A204.1 (cell line): ENCODE results near the gene DIAPH3.

Experiments
- FAIRE-seq: peaks from 2 replicates; lab custom pipeline; 2012; peaks lifted over from hg19 to GRCh38; lab: Jason Lieb, UNC

The DIAPH3 gene

GRCh38 chr13:59861676-59862075, 302.1 kb downstream of the DIAPH3 start:
- FAIRE-seq = no peak

GRCh38 chr13:59856281-59856810, 307.4 kb downstream of the DIAPH3 start:
- FAIRE-seq = no peak

- FAIRE-seq = no peak
Measured at GRCh38 chr13:59846845-59847620, 316.7 kb downstream of the DIAPH3 start.

- no peak for FAIRE-seq
Measured at GRCh38 chr13:59843040-59843439, 320.7 kb downstream of the DIAPH3 start.

GRCh38 chr13:59842507-59842906, 321.2 kb downstream of the DIAPH3 start:
- no peak for FAIRE-seq

GRCh38 chr13:59839186-59839585, 324.5 kb downstream of the DIAPH3 start:
- no peak for FAIRE-seq

GRCh38 chr13:59837101-59837500, 326.6 kb downstream of the DIAPH3 start:
- FAIRE-seq = no peak

- FAIRE-seq = no peak
Measured at GRCh38 chr13:59835569-59835968, 328.2 kb downstream of the DIAPH3 start.

GRCh38 chr13:59834801-59835200, 328.9 kb downstream of the DIAPH3 start:
- no peak for FAIRE-seq

- FAIRE-seq = no peak
Measured at GRCh38 chr13:59829690-59830089, 334.0 kb downstream of the DIAPH3 start.

GRCh38 chr13:59823486-59823885, 340.2 kb downstream of the DIAPH3 start:
- no peak for FAIRE-seq

GRCh38 chr13:59809564-59809963, 354.2 kb downstream of the DIAPH3 start:
- no peak for FAIRE-seq

GRCh38 chr13:59806801-59807200, 356.9 kb downstream of the DIAPH3 start:
- peak; percentile 90 for FAIRE-seq

- FAIRE-seq = no peak
Measured at GRCh38 chr13:59801107-59801880, 362.4 kb downstream of the DIAPH3 start.

- no peak for FAIRE-seq
Measured at GRCh38 chr13:59793107-59793506, 370.6 kb downstream of the DIAPH3 start.

GRCh38 chr13:59790626-59791025, 373.1 kb downstream of the DIAPH3 start:
- no peak for FAIRE-seq

GRCh38 chr13:59789558-59789957, 374.2 kb downstream of the DIAPH3 start:
- FAIRE-seq = no peak

- no peak for FAIRE-seq
Measured at GRCh38 chr13:59787679-59788078, 376.0 kb downstream of the DIAPH3 start.

GRCh38 chr13:59782696-59783095, 381.0 kb downstream of the DIAPH3 start:
- no peak for FAIRE-seq

- no peak for FAIRE-seq
Measured at GRCh38 chr13:59780058-59780457, 383.7 kb downstream of the DIAPH3 start.

- no peak for FAIRE-seq
Measured at GRCh38 chr13:59776924-59777690, 386.6 kb downstream of the DIAPH3 start.

- no peak for FAIRE-seq
Measured at GRCh38 chr13:59774491-59774971, 389.2 kb downstream of the DIAPH3 start.
